Motor neuron (in vitro differentiated cells): ENCODE measurements around the gene SSBP2. TPM values are rescaled to one million over a fixed set of nuclear protein-coding genes. Genes with fewer than 3 reads are reported as not detected.
A peak's percentile ranks its signal among the peaks of the same experiment; 100 is the strongest.
"Not testable (repeated sequence)": the region's sequence is repeated elsewhere in the genome, so short reads cannot be mapped to it uniquely, and the experiment has no call there.

Experiments
- ATAC-seq, 8 experiments: fragments of 200-7000 bp; cut with Tn5 transposase; replicated peaks in 6 of 8; 2 replicates each; pipeline ENCODE4 v1.8.0; 2021; ENCODE audit warnings: mild to moderate bottlenecking in 8 of 8, moderate library complexity in 8 of 8
- H3K27ac ChIP-seq, 2 donors: fragments of 250-450 bp; sonication (Bioruptor Pico); 2 replicates each; pipeline ENCODE4 v1.9.0; 2021; ENCODE audit warnings: antibody characterized with exemption in 2 of 2, mild to moderate bottlenecking in 2 of 2, moderate library complexity in 1 of 2
- H3K4me1 ChIP-seq, 2 donors: fragments of 250-450 bp; sonication (Bioruptor Pico); replicated peaks in 1 of 2; 2 replicates each; pipeline ENCODE4 v1.6.1; 2021; ENCODE audit warnings: antibody characterized with exemption in 2 of 2, mild to moderate bottlenecking in 2 of 2, moderate library complexity in 1 of 2
- H3K4me3 ChIP-seq, 5 donors: fragments of 250-450 bp; sonication (Bioruptor Pico); 2 replicates each; pipeline ENCODE4 v1.9.0; 2021; ENCODE audit warnings: antibody characterized with exemption in 5 of 5, mild to moderate bottlenecking in 5 of 5, moderate library complexity in 4 of 5
- WGBS, 10 experiments: fragments of 450-650 bp; shearing (Covaris generic); methylation state at CpG; one replicate each; pipeline ENCODE4 v1.0.0; 2022; 5-methylcytosine and 5-hydroxymethylcytosine counted together
- in situ Hi-C, 9 experiments: fragments of 400-800 bp; cut with MboI; loops; one replicate each; pipeline ENCODE4 v1.15.0; 2021; ENCODE audit warnings: low sequenced_read_pairs in 9 of 9, low pct_unique_long_range_greater_than_20kb in 2 of 9; ENCODE audit not compliant: unreplicated experiment in 9 of 9
- total RNA-seq, 8 experiments: library from RNA; unstranded; fragments of 300-600 nt; gene quantifications; 2 replicates each; pipeline versions ENCODE4 v1.2.3 to v1.2.4, GENCODE V29; 2022

SSBP2 gene
- total RNA-seq, 8 experiments from 2014 or later: 18.3 to 129 (median 61.7) TPM

DNA sequence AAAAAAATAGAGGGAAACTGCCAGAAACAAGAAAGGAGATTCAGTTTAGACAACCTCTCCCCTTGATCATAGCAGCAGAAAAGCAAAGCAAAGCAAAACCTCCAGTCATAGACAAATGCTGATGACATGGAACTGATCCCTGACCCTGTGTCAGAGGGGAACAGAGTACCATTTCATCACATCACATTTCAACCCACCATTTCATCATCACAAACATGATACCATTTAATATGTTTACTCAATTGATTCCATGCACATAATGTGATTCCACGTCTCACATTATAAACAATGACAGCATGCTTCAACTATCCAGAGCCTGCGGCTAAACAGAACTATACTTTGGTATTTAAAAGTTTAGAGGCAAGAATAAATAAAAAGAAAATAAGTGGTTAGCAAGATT is 328.2 kb downstream of the SSBP2 start:
- in situ Hi-C loops: loop anchor here in 1 of 9 experiments (25.0 kb wide), 1 partner anchor 315 kb away; no protein-coding TSS in a partner anchor
- peak in 5 of 8 experiments; percentile 4 to 37 (median 12) for ATAC-seq
- Histone ChIP-seq H3K4me1 (peaks cover 28 to 38% of the 10 kb centered on the region in 2 donors), H3K27ac (no peak overlapping the region), H3K4me3 (no peak overlapping the region)
- WGBS, 10 experiments: 39 to 100% (median 90%) methylated on average over 1 to 2 of the region's 2 CpGs; no CpG with 5 or more reads in 2 of the 10 experiments

DNA sequence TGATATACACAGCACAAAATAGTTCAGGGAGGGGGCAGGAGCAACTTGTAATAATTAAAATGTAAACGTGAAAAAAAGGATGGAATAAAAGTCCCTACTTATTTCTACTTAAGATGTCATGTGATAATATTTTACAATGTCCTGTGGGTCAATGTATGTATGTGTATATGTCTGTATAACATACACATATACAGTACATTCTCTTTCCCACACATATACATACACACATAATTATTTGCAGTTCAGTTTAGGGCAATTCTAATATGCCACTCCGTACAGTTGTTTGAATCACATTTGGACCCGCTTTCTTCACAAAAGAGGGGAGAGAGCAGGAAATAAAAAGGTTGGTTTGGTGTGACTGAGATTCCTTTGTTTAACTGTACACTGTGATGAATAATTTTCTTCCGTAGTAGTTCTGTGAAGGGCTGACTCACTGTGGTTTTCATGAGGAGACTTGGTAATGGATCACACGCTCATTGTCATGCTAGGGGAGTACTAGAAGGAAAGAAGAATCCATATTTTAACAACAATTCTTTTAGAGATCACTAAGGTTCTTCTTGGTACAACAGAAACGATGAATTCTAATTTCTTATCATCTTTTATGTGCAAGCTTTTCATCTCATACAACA is 330.7 kb downstream of the SSBP2 start:
- H3K4me1 ChIP-seq: peaks cover 28 to 33% of the 10 kb centered on the region in 2 donors
- in situ Hi-C loops: loop anchor here in 1 of 9 experiments (25.0 kb wide), 1 partner anchor 317 kb away; no protein-coding TSS in a partner anchor
- peak; percentile 82 to 99 (median 99) for ATAC-seq
- H3K27ac ChIP-seq: peak overlapping the region; percentile 47 to 56
- no peak overlapping the region for H3K4me3 ChIP-seq
- 3 to 56% (median 24%) methylated on average over 2 to 6 of the region's 6 CpGs; no CpG with 5 or more reads in 1 of the 10 experiments for WGBS, 10 experiments

DNA sequence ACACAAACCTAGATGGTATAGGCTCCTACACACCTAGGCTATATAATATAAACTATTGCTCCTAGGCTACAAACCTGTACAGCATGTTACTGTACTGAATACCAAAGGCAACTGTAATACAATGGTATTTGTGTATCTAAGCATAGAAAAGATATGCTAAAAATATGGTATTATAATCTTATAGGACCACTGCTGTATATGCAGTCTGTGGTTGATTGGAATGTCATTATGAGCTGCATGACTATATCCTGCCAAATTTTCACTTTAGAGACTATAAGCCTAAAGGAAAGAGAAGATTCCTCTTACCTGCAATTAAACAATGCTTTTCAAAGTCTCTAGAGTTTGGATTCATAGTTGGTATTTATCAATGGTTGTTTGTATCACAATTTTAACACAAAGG is 332.3 kb downstream of the SSBP2 start:
- ATAC-seq: no peak
- peaks cover 28 to 33% of the 10 kb centered on the region in 2 donors for H3K4me1 ChIP-seq
- in situ Hi-C loops: loop anchor here in 1 of 9 experiments (25.0 kb wide), 1 partner anchor 319 kb away; no protein-coding TSS in a partner anchor
- no peak overlapping the region for H3K27ac ChIP-seq
- no peak overlapping the region for H3K4me3 ChIP-seq

DNA sequence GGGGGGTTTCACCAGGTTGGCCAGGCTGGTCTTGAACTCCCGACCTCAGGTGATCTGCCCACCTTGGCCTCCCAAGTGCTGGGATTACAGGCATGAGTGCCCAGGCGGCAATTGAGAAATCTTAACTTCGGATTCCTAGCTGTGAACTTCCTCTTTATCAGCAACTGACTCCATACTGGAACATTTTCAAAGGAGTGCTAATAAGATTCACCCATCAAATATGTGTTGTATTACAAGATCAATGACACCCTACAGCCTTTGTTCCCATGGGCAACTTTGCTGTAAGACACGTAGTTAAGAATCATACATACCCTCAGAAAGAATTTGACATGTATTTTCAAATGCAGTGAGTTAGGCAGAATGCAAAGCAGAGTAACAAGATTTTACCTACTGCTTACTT is 333.8 kb downstream of the SSBP2 start:
- in situ Hi-C loops: loop anchor here in 1 of 9 experiments (25.0 kb wide), 1 partner anchor 320 kb away; no protein-coding TSS in a partner anchor
- Histone ChIP-seq H3K27ac (no peak overlapping the region), H3K4me1 (peaks cover 15 to 26% of the 10 kb centered on the region in 2 donors), H3K4me3 (no peak overlapping the region)
- WGBS, 10 experiments: 57 to 100% (median 100%) methylated on average over 1 to 3 of the region's 4 CpGs; no CpG with 5 or more reads in 3 of the 10 experiments
- no peak for ATAC-seq

DNA sequence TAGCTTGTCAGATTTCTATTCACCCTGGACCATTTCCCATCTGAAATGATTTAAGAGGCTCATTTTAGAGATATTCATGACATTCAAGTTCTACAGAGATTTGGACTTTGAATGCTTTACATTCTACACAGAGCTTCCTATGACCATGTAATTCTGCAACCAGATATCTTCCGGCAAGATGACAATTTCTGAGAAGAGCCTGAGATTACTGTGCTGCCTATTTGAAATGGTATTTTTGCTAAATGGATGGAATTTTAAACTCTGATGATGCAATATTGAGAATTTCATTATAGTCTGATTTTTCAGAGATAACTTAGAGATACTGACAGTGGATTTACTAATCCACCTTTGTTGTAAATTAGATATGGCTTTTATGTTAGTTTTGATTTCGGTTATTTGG is 341.0 kb downstream of the SSBP2 start:
- WGBS, 10 experiments: 25 to 100% (median 92%) methylated on average over 1 to 2 of the region's 2 CpGs
- Histone ChIP-seq H3K4me1 (peaks cover 3 to 10% of the 10 kb centered on the region in 2 donors), H3K4me3 (no peak overlapping the region), H3K27ac (no peak overlapping the region)
- in situ Hi-C loops: loop anchor here in 1 of 9 experiments (25.0 kb wide), 1 partner anchor 327 kb away; no protein-coding TSS in a partner anchor
- ATAC-seq: peak in 2 of 8 experiments; percentile 20 to 56

DNA sequence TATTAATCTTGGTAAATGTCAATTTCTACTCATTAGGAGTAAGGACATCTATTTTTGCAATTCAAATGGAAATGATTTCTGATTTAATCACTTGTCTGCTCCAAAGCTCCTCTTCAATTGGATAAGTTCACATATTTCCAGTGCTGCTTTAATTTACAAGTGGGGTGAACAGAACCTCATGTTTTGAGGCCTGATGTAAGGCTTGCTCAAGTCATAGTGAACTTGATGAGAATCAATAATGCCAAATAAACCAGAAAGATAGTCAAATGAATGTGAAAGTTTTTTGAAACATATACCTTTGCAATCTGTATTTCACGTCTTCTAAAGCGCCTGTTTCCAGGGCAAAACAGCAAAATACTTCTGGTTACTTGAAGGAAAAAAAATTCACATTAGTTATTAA is 341.5 kb downstream of the SSBP2 start:
- 60 to 100% (median 92%) methylated on average over 1 to 2 of the region's 2 CpGs; no CpG with 5 or more reads in 1 of the 10 experiments for WGBS, 10 experiments
- in situ Hi-C loops: loop anchor here in 1 of 9 experiments (25.0 kb wide), 1 partner anchor 328 kb away; no protein-coding TSS in a partner anchor
- H3K27ac ChIP-seq: no peak overlapping the region
- H3K4me1 ChIP-seq: peaks cover 3 to 16% of the 10 kb centered on the region in 2 donors
- no peak overlapping the region for H3K4me3 ChIP-seq
- no peak for ATAC-seq

DNA sequence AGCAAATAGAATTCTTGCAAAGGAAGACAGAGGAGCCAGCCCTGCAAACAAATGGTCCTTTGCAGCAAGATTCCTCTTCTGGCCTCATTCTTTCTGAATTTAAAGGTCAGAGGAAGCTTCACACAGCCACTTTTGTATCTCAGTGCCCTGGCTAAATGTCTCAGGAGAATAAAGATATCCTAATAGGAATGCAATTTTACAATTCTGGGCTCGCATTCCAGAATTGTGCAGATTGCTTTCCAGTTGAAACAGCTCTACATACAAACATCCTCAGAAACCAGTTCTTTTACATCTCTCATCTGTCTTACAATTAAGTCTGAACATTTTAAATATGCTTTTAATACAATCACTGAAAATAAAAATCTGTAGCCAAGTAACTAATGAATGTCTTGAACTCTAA is 342.4 kb downstream of the SSBP2 start:
- WGBS, 10 experiments: 11 to 100% (median 100%) methylated on average over 1 of the region's 1 CpG; no CpG with 5 or more reads in 3 of the 10 experiments
- Histone ChIP-seq H3K4me1 (peaks cover 3 to 17% of the 10 kb centered on the region in 2 donors), H3K27ac (no peak overlapping the region), H3K4me3 (no peak overlapping the region)
- ATAC-seq: peak in 1 of 8 experiments; percentile 24
- in situ Hi-C loops: loop anchor here in 1 of 9 experiments (25.0 kb wide), 1 partner anchor 329 kb away; no protein-coding TSS in a partner anchor

DNA sequence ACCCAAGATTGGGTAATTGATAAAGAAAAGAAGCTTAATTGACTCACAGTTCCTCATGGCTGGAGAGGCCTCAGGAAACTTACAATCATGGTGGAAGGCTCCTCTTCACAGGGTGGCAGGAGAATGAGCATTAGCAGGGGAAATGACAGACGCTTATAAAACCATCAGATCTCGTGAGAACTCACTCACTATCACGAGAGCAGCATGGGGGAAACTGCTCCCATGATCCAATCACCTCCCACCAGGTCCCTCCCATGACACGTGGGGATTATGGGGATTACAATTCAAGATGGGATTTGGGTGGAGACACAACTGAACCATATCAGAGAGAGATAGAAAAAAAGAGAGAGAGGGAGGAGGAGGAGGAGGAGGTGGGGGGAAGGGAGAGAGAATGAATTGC is 343.1 kb downstream of the SSBP2 start:
- H3K4me1 ChIP-seq: peaks cover 3 to 17% of the 10 kb centered on the region in 2 donors
- not testable (repeated sequence) for H3K4me3 ChIP-seq, ATAC-seq, H3K27ac ChIP-seq
- in situ Hi-C loops: loop anchor here in 1 of 9 experiments (25.0 kb wide), 1 partner anchor 329 kb away; no protein-coding TSS in a partner anchor
- WGBS, 10 experiments: 60 to 90% (median 63%) methylated on average over 1 to 4 of the region's 4 CpGs; no CpG with 5 or more reads in 5 of the 10 experiments

DNA sequence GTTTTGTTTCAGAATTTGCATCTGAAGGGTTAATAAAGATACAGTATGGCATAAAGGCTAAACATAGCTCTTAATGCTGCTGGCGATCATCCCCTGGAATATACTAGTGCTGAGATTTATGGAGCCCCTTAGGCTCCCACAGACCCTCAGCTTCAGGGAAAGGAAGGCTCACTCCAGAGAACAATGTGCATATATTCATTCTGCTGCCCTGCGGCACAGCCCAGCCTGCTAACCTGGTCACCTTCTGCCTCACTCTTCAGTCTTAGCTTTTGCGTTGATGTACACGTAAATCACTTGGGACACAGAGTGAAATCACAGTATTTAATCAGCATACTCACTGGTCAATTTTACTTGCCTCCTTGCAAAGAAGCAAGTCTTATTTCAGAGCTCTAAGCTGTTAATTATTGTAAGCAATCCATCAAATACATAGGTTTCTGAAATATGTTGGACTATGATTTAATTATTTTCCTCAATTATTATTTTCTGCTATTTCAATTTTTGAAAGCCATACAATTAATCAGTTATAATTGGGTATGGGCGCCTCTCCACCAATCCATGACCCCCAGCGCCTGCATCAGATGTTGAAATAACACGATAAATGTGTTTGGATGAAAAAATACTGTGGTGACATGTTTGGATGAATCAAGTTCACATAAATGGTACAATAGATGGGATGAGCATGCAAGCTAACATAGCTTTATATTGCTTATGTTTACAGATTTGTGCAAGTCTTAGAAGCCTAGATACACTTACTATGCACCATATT is 345.6 kb downstream of the SSBP2 start:
- Histone ChIP-seq H3K4me3 (no peak overlapping the region), H3K27ac (no peak overlapping the region), H3K4me1 (peaks cover 3 to 17% of the 10 kb centered on the region in 2 donors)
- in situ Hi-C loops: loop anchor here in 1 of 9 experiments (25.0 kb wide), 1 partner anchor 332 kb away; no protein-coding TSS in a partner anchor
- 0 to 83% (median 53%) methylated on average over 1 to 7 of the region's 7 CpGs for WGBS, 10 experiments
- ATAC-seq: peak; percentile 51 to 98 (median 92)

DNA sequence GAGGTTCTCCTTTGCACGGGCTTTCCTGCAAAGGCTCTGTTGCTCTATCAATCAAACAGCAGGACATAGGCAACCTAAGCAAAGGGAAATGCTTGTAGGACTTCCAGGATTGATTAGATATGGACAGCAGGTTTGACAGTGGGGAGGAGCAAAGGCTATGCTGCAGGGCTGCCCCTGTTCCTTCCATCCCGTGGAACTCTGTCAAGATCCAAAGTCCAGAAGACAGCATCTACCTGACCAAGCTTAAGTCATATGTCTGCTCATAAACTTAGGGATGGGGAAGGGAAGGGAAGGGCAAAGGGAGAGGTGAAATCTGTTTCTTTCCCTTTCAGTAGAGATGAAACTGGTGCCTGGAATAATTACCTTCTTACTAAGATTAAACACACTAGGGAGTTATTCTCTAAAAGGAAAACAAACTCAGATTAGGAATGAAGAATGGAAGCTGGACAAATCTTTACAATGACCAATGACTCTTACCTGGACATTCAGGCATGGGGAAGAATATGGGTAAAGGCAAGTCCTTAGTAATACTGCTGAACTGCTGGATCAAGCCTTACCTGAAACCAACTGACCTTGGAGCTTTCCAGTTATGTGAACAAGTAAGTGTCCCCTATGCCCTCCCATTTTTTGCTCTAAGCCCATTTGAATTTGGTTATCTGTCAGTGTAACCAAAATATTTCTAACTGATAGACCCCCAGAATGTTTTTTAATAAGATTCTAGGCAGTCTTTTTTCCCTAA is 348.5 kb downstream of the SSBP2 start:
- H3K27ac ChIP-seq: no peak overlapping the region
- in situ Hi-C loops: loop anchor here in 1 of 9 experiments (25.0 kb wide), 1 partner anchor 335 kb away; no protein-coding TSS in a partner anchor
- ATAC-seq: peak in 2 of 8 experiments; percentile 9 to 12
- no peak overlapping the region for H3K4me3 ChIP-seq
- 0 to 80% (median 20%) methylated on average over 1 to 2 of the region's 2 CpGs; no CpG with 5 or more reads in 3 of the 10 experiments for WGBS, 10 experiments
- peaks cover 3 to 17% of the 10 kb centered on the region in 2 donors for H3K4me1 ChIP-seq

DNA sequence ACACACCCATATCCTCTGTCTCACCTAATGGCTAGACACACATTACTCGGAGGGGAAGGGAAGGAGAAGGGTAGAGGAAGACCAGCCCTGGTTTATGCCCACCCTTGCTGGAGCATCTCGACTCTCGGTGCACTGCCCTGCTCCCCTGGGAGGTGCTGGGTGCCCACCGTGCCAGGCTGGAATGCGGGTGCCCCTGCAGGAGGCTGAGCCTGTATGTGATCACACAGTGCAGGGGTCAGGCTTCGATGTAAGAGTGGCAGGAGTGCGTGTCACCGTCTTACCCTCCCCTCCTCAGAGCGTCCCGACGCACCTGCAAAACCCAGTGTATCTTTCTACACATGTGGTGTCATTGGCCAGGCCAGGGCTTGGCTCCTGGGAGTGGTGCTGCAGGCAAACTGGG is 349.6 kb downstream of the SSBP2 start:
- no peak overlapping the region for H3K4me3 ChIP-seq
- H3K27ac ChIP-seq: no peak overlapping the region
- H3K4me1 ChIP-seq: peaks cover 3 to 17% of the 10 kb centered on the region in 2 donors
- in situ Hi-C loops: loop anchor here in 1 of 9 experiments (25.0 kb wide), 1 partner anchor 336 kb away; no protein-coding TSS in a partner anchor
- 100% methylated on average over 2 of the region's 11 CpGs; no CpG with 5 or more reads in 8 of the 10 experiments for WGBS, 10 experiments
- peak in 1 of 8 experiments; percentile 12 for ATAC-seq

DNA sequence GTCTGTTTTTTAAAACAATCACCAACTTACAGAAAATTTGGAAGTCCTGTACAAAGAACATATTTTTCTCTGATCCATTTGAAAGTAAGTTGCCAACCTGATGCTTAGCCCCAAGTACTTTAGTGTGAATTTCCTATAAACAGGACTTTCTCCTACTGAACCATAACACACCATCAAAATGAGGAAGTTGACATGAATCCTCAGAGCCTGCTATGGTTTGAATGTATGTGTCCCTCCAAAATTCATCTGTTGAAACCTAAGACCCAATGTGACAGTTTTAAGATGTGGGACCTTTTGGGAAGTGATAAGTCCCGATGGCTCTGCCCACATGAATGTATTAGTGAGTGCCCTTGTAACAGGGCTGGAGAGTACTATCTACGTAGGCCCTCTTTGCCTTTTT is 350.5 kb downstream of the SSBP2 start:
- no peak overlapping the region for H3K4me3 ChIP-seq
- ATAC-seq: no peak
- 33 to 89% (median 60%) methylated on average over 1 to 2 of the region's 2 CpGs; no CpG with 5 or more reads in 5 of the 10 experiments for WGBS, 10 experiments
- in situ Hi-C loops: loop anchor here in 1 of 9 experiments (25.0 kb wide), 1 partner anchor 337 kb away; no protein-coding TSS in a partner anchor
- no peak overlapping the region for H3K27ac ChIP-seq
- peaks cover 0 to 12% of the 10 kb centered on the region in 2 donors for H3K4me1 ChIP-seq
